Kidney (tissue), 14 donors: ENCODE measurements around the gene CALML3. TPM values are rescaled to one million over a fixed set of nuclear protein-coding genes. Genes with fewer than 3 reads are reported as not detected.

Source experiments
- DNase-seq, 5 donors: peaks; one replicate each; pipeline ENCODE4 v3.0.0-alpha.2; 2013 to 2020
- FAIRE-seq: peaks from 2 replicates; lab custom pipeline; 2012; peaks lifted over from hg19 to GRCh38; lab: Jason Lieb, UNC
- H3K27ac ChIP-seq, 2 donors: one replicate each; pipeline ENCODE4 v1.7.0; 2013; ENCODE audit warnings: low read depth in 2 of 2, low read length in 2 of 2, inconsistent platforms in 1 of 2
- H3K27me3 ChIP-seq: one replicate; pipeline ENCODE4 v1.7.1; 2013; ENCODE audit warnings: low read length, inconsistent platforms; ENCODE audit not compliant: control insufficient read depth, insufficient read depth
- H3K36me3 ChIP-seq, 3 donors: one replicate each; pipeline versions ENCODE4 v1.7.0 to v1.7.1; 2013; ENCODE audit warnings: low read length in 3 of 3, control low read depth in 1 of 3, inconsistent platforms in 1 of 3; ENCODE audit not compliant: insufficient read depth in 3 of 3, control insufficient read depth in 2 of 3
- H3K4me1 ChIP-seq, 3 donors: one replicate each; pipeline versions ENCODE4 v1.7.0 to v1.7.1; 2013; ENCODE audit warnings: low read length in 3 of 3, inconsistent platforms in 1 of 3, low read depth in 1 of 3; ENCODE audit not compliant: control insufficient read depth in 2 of 3, insufficient read depth in 2 of 3
- H3K4me3 ChIP-seq, 3 donors: one replicate each; pipeline versions ENCODE4 v1.7.0 to v1.8.1; 2013; ENCODE audit warnings: low read length in 3 of 3, control low read depth in 1 of 3, inconsistent platforms in 1 of 3
- H3K9ac ChIP-seq, 3 donors: one replicate each; pipeline versions ENCODE4 v1.7.0 to v1.7.1; 2013; ENCODE audit warnings: low read length in 3 of 3, control low read depth in 1 of 3, inconsistent platforms in 1 of 3
- H3K9me3 ChIP-seq, 3 donors: one replicate each; pipeline versions ENCODE4 v1.7.0 to v1.7.1; 2013; ENCODE audit warnings: low read length in 3 of 3, control low read depth in 1 of 3, inconsistent platforms in 1 of 3; ENCODE audit not compliant: control insufficient read depth in 2 of 3, insufficient read depth in 1 of 3
- CTCF ChIP-seq: IDR thresholded peaks from 3 replicates; pipeline ENCODE4 v1.5.1; 2012; ENCODE audit warnings: mild to moderate bottlenecking, moderate library complexity, borderline replicate concordance; ENCODE audit not compliant: insufficient read depth; ENCODE audit errors: extremely low read depth
- intact Hi-C: fragments of 100-400 bp; cut with DNase I; formaldehyde crosslinking; loops from one replicate; pipeline ENCODE4 v1.11.1; 2022
- polyA plus RNA-seq: library from polyadenylated mRNA; stranded (reverse); fragments of 350-450 nt; fragmentation: Illumina TruSeq; extraction: RNeasy Lipid Tissue Mini Kit (QIAGEN cat#74804); gene quantifications from one replicate; pipeline ENCODE4 v1.2.3, GENCODE V29; 2014; ENCODE audit warnings: low read depth, low replicate concordance; ENCODE audit not compliant: insufficient read depth
- total RNA-seq: library from RNA; stranded (reverse); fragmentation: NEBNext Ultra II Directional; extraction: Animal tissue kit (Norgen Biotek cat#: 25700); gene quantifications from one replicate; pipeline ENCODE4 v1.2.1, GENCODE V29; 2021
- donor health status: control.
- donor health status: control.
- donor health status: control.
- donor health status: control.
- donor health status: control.
- donor health status: DM: yes; HTN: yes; CAD: no.
- donor health status: Normal renal cell carcinoma (clear cell type).

The CALML3 gene
- total and polyA plus RNA-seq, 2 donors from 2014 or later: 15.9 TPM; not detected in 1

GRCh38 chr10:5549462-5550249 is 24.9 kb downstream of the CALML3 start:
- no peaks in the 10 kb centered on the region for H3K27me3 ChIP-seq
- no peak overlapping the region for H3K4me3 ChIP-seq
- H3K9ac ChIP-seq: no peak overlapping the region
- DNase-seq (peak in 1 of 5 donors; percentile 20), FAIRE-seq (no peak)
- no peaks in the 10 kb centered on the region for H3K36me3 ChIP-seq
- H3K4me1 ChIP-seq: peaks cover 1 to 41% (median 17%) of the 10 kb centered on the region in 3 donors
- H3K9me3 ChIP-seq: no peaks in the 10 kb centered on the region
- intact Hi-C loops: no loop called here
- H3K27ac ChIP-seq: peak overlapping the region in 1 of 2 donors; percentile 23
- TF ChIP-seq CTCF: no peak

GRCh38 chr10:5550250-5550545 is 25.4 kb downstream of the CALML3 start:
- TF ChIP-seq CTCF: no peak
- no peaks in the 10 kb centered on the region for H3K36me3 ChIP-seq
- H3K4me1 ChIP-seq: peaks cover 3 to 45% (median 22%) of the 10 kb centered on the region in 3 donors
- H3K27ac ChIP-seq: no peak overlapping the region
- DNase-seq (no peak), FAIRE-seq (no peak)
- intact Hi-C loops: no loop called here
- no peaks in the 10 kb centered on the region for H3K9me3 ChIP-seq
- no peak overlapping the region for H3K4me3 ChIP-seq
- H3K27me3 ChIP-seq: no peaks in the 10 kb centered on the region
- H3K9ac ChIP-seq: no peak overlapping the region

GRCh38 chr10:5550621-5551530 is 26.1 kb downstream of the CALML3 start:
- peak in 2 of 5 donors; percentile 54 to 74 for DNase-seq
- no peak for FAIRE-seq
- H3K27ac ChIP-seq: no peak overlapping the region
- H3K36me3 ChIP-seq: no peaks in the 10 kb centered on the region
- H3K9ac ChIP-seq: no peak overlapping the region
- intact Hi-C loops: no loop called here
- H3K27me3 ChIP-seq: no peaks in the 10 kb centered on the region
- no peak for TF ChIP-seq CTCF
- peaks cover 3 to 47% (median 23%) of the 10 kb centered on the region in 3 donors for H3K4me1 ChIP-seq
- no peaks in the 10 kb centered on the region for H3K9me3 ChIP-seq
- no peak overlapping the region for H3K4me3 ChIP-seq
